Placental pericyte (primary cell): ENCODE data around the gene NPHP3. TPM values are rescaled to one million over a fixed set of nuclear protein-coding genes. Genes with fewer than 3 reads are reported as not detected.

Source experiments
- total RNA-seq: library from RNA; depleted of rRNA; stranded (reverse); fragments of >200 nt; gene quantifications from 2 replicates; pipeline ENCODE4 v1.2.3, GENCODE V29; 2012

The NPHP3 gene, protein sequence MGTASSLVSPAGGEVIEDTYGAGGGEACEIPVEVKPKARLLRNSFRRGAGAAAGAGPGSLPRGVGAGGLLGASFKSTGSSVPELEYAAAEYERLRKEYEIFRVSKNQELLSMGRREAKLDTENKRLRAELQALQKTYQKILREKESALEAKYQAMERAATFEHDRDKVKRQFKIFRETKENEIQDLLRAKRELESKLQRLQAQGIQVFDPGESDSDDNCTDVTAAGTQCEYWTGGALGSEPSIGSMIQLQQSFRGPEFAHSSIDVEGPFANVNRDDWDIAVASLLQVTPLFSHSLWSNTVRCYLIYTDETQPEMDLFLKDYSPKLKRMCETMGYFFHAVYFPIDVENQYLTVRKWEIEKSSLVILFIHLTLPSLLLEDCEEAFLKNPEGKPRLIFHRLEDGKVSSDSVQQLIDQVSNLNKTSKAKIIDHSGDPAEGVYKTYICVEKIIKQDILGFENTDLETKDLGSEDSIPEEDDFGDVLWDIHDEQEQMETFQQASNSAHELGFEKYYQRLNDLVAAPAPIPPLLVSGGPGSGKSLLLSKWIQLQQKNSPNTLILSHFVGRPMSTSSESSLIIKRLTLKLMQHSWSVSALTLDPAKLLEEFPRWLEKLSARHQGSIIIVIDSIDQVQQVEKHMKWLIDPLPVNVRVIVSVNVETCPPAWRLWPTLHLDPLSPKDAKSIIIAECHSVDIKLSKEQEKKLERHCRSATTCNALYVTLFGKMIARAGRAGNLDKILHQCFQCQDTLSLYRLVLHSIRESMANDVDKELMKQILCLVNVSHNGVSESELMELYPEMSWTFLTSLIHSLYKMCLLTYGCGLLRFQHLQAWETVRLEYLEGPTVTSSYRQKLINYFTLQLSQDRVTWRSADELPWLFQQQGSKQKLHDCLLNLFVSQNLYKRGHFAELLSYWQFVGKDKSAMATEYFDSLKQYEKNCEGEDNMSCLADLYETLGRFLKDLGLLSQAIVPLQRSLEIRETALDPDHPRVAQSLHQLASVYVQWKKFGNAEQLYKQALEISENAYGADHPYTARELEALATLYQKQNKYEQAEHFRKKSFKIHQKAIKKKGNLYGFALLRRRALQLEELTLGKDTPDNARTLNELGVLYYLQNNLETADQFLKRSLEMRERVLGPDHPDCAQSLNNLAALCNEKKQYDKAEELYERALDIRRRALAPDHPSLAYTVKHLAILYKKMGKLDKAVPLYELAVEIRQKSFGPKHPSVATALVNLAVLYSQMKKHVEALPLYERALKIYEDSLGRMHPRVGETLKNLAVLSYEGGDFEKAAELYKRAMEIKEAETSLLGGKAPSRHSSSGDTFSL (N-terminal part only)
- total RNA-seq: 28.7 and 56.3 TPM in 2 replicates

DNA sequence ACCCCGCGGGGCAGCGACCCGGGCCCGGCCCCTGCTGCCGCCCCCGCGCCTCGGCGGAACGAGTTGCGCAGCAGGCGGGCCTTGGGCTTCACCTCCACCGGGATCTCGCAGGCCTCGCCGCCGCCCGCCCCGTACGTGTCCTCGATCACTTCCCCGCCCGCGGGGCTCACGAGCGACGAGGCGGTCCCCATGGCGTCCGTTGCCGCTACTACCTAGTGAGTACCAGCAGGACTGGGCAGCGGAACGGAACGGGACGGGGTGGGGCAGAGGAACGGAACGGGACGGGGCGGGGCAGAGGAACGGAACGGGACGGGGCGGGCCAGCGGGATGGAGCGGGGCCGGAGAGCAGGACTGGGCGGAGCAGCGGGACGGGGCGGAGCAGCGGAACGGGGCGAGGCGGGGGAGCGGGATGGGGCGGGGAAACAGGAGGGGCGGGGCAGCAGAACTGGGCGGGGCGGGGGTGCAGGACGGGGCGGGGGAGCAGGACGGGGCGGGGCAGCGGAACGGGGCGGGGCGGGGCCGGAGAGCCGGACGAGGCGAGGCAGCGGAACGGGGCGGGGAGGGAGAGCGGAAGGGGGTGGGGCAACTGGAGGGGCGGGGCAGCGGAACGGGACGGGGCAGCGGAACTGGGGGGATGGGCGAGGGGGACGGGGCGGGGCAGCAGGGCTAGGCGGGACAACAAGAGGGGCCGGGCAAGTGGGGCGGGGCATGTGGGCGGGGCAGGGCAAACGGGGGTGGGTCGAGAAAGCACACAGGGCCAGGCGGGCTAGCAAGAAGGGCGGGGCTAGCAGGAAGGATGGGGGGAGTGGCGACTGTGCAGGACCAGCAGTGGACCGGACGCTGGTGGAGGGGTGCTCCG lies at the start of gene NPHP3:
TSS of gene NPHP3 (minus strand) at position 245 of the 859 bp plus-strand sequence. CDS start at position 191, 54 bp downstream.

DNA sequence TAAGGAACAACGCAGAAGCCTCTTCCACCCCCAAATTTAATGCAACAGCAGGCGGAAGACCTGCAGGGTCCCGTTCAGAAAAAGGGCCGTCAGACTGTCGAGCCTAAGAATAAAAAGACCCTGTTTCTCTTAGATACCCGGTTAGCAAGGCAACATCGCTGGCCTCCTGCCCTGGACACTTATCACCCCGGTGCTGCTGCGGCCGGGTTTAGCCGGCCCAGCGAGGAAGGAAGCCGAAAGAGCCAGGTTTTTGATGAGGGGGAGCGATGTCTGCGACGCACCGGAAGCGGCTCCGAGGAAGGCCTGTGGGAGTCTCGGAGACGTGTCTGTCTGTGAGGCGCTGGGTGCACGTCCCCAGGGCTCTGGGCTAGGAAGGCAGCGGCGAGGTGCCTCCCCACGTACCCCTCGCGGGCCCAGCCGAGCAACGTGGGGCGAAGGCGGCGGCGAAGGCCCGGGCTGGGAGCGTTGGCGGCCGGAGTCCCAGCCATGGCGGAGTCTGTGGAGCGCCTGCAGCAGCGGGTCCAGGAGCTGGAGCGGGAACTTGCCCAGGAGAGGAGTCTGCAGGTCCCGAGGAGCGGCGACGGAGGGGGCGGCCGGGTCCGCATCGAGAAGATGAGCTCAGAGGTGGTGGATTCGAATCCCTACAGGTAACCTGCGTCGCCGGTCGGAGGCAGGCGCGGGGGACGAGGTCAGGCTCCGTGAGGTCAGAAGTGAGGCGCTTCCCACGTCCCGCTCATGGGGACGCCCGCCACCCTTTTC lies 62.0 kb downstream of the NPHP3 start, which contains the start of gene UBA5:
TSS of gene UBA5 (plus strand) at position 278 of the 759 bp plus-strand sequence. CDS start at position 487, 209 bp downstream.

DNA sequence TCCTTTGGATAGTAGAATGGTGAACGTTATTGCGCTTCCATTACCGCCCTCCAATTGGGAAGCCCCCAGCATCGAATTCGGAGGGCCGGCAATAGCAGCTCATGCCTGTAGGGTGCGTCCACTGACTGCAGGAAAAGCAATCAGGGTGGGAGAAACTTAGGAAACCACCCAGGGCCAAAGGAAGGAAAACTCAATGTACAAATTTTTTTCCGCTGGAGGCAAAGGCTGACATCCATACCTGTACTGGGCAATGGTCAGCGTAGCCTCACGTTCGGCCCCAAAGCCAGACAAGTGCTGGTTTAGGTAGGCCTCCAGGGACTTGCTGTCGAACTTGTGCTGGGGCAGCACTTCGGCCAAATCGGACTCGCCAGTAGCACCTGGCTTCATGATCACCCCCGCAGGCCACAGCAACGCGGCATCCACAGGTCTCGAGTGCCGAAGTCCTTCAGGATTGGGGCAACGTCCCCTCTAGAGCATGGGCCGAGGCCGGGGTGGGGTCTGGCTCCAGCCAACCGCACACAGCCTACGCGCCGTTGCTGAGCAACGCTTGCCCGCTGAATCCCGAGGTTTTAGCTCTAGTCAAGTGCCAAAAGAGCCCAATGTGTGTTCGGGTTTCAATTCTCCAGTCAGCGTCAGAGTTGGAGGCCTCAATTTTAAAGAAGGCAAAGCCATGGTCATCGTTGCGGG lies 62.7 kb downstream of the NPHP3 start, which contains the start of gene ACAD11:
TSS of gene ACAD11 (minus strand) at position 445 of the 687 bp plus-strand sequence. CDS start at position 387, 58 bp downstream.

Other genes starting within 250 kb of the NPHP3 start
- gene ACKR4, start 125.1 kb downstream of the NPHP3 start, total RNA-seq: under 0.01 and 3.4 TPM in 2 replicates
- 29.6 and 34.4 TPM in 2 replicates for gene ACAD11, start 62.6 kb downstream of the NPHP3 start, total RNA-seq
- 43.8 and 52.3 TPM in 2 replicates for gene UBA5, start 62.1 kb downstream of the NPHP3 start, total RNA-seq